Body of pancreas (tissue), 4 donors: ENCODE measurements around the gene METTL24.

Experiments used
- POLR2A ChIP-seq, 3 donors: fragments of 450-650 bp; IDR thresholded peaks; one replicate each; pipeline ENCODE4 v1.6.1; 2016; ENCODE audit warnings: antibody characterized with exemption in 3 of 3, mild to moderate bottlenecking in 2 of 3
- TF ChIP-seq, protein P1 (sequence below), 7 experiments: fragments of 450-650 bp in 4 of 7; fragments of 200-600 bp in 3 of 7; sonication (generic) in 3 of 7; IDR thresholded peaks; one replicate each; pipeline ENCODE4 v1.5.1; 2016 to 2019; ENCODE audit warnings: antibody characterized with exemption in 7 of 7

DNA sequence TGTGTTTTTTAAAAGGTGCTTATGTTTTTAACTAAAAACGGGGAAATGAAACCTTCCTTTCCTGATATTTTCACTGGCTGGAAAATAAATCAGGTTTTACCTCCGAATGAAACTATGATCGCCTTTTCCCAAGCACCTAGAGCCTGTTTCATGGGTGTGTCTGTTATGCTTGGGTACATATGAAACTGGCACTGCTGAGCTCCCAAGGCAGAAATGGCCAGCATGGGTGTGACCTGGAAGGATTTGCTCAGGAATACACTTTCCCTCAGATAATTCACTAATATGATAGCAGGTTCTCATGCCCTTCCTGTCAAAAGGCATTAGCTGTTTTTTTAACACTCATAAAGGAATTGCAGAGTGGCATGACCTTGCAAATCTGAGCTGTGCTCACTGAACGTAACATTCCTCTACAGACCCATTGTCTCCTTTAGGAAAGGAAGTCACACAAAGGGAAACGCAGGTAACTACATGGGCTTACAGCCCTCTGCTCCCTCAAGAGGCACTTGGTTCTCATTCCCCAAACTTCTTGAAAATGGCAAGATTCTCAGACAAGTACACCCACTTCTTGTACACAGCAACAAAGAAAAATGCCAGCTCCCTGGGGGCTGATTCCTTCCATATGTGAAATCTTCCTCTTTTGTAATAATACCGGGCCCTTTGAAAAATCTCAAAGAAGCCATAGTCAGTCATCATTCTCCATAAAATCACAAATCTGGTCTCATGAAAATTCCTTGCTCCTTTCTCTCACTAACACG is 72.7 kb downstream of the METTL24 start:
- TF ChIP-seq, protein P1, sequence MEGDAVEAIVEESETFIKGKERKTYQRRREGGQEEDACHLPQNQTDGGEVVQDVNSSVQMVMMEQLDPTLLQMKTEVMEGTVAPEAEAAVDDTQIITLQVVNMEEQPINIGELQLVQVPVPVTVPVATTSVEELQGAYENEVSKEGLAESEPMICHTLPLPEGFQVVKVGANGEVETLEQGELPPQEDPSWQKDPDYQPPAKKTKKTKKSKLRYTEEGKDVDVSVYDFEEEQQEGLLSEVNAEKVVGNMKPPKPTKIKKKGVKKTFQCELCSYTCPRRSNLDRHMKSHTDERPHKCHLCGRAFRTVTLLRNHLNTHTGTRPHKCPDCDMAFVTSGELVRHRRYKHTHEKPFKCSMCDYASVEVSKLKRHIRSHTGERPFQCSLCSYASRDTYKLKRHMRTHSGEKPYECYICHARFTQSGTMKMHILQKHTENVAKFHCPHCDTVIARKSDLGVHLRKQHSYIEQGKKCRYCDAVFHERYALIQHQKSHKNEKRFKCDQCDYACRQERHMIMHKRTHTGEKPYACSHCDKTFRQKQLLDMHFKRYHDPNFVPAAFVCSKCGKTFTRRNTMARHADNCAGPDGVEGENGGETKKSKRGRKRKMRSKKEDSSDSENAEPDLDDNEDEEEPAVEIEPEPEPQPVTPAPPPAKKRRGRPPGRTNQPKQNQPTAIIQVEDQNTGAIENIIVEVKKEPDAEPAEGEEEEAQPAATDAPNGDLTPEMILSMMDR (IDR thresholded peaks at IDR 0.05), result no peak
- TF ChIP-seq POLR2A (IDR thresholded peaks at IDR 0.05), result no peak
